GM19395 (cell line): Measurements from ENCODE around the gene TIMM50.
"Not testable (repeated sequence)": the region's sequence is repeated elsewhere in the genome, so short reads cannot be mapped to it uniquely, and the experiment has no call there.

Experiments used
- ATAC-seq: cut with Tn5 transposase; IDR thresholded peaks from one replicate; pipeline ENCODE4 v1.9.1; 2021; ENCODE audit warnings: mild to moderate bottlenecking, moderate library complexity; ENCODE audit not compliant: unreplicated experiment

The TIMM50 gene

GRCh38 chr19:39469036-39469435, 11.6 kb upstream of the TIMM50 start:
- ATAC-seq = no peak

GRCh38 chr19:39469567-39469966, 11.1 kb upstream of the TIMM50 start:
- ATAC-seq = no peak

GRCh38 chr19:39470724-39471339, 9.8 kb upstream of the TIMM50 start:
- ATAC-seq = no peak

GRCh38 chr19:39471756-39472536, 8.7 kb upstream of the TIMM50 start:
- ATAC-seq = no peak

- no peak for ATAC-seq
Measured at GRCh38 chr19:39472746-39473442, 7.7 kb upstream of the TIMM50 start.

GRCh38 chr19:39473443-39473960, 7.1 kb upstream of the TIMM50 start:
- ATAC-seq = no peak

GRCh38 chr19:39474139-39474620, 6.5 kb upstream of the TIMM50 start:
- no peak for ATAC-seq

- ATAC-seq = no peak
Measured at GRCh38 chr19:39475748-39476147, 4.9 kb upstream of the TIMM50 start.

GRCh38 chr19:39479319-39479801, 1.3 kb upstream of the TIMM50 start:
- ATAC-seq = not testable (repeated sequence)

GRCh38 chr19:39479916-39480315, 722 bp upstream of the TIMM50 start:
- no peak for ATAC-seq

GRCh38 chr19:39481229-39481545, 549 bp downstream of the TIMM50 start:
- ATAC-seq = no peak

- ATAC-seq = no peak
Measured at GRCh38 chr19:39481676-39482075, 1.0 kb downstream of the TIMM50 start.

GRCh38 chr19:39483141-39483540, 2.5 kb downstream of the TIMM50 start:
- no peak for ATAC-seq

- ATAC-seq = no peak
Measured at GRCh38 chr19:39489756-39490155, 9.1 kb downstream of the TIMM50 start.

- no peak for ATAC-seq
Measured at GRCh38 chr19:39492225-39492624, 11.6 kb downstream of the TIMM50 start.

GRCh38 chr19:39492788-39493187, 12.2 kb downstream of the TIMM50 start:
- ATAC-seq = no peak

GRCh38 chr19:39494661-39495060, 14.0 kb downstream of the TIMM50 start:
- no peak for ATAC-seq

- no peak for ATAC-seq
Measured at GRCh38 chr19:39496063-39496462, 15.4 kb downstream of the TIMM50 start.

GRCh38 chr19:39497701-39497995, 17.0 kb downstream of the TIMM50 start:
- no peak for ATAC-seq

GRCh38 chr19:39497996-39498797, 17.6 kb downstream of the TIMM50 start:
- no peak for ATAC-seq
